GM12878 (cell line): ENCODE data around the gene APPL2. TPM values are rescaled to one million over a fixed set of nuclear protein-coding genes. Genes with fewer than 3 reads are reported as not detected.

Source experiments
- BACH1 ChIP-seq: fragments of 450-650 bp; IDR thresholded peaks from 2 replicates; pipeline ENCODE4 v1.6.1; 2017; ENCODE audit warnings: mild to moderate bottlenecking, borderline replicate concordance
- BCLAF1 ChIP-seq: fragments of 450-650 bp; IDR thresholded peaks from 2 replicates; pipeline ENCODE4 v1.6.1; 2017; ENCODE audit warnings: antibody characterized with exemption, mild to moderate bottlenecking, moderate library complexity
- E2F8 ChIP-seq: fragments of 450-650 bp; IDR thresholded peaks from 2 replicates; pipeline ENCODE4 v1.6.1; 2018; ENCODE audit warnings: mild to moderate bottlenecking, low read depth, moderate library complexity; ENCODE audit not compliant: partially characterized antibody
- ESRRA ChIP-seq: IDR thresholded peaks from 2 replicates; pipeline ENCODE4 v1.6.1; 2012; ENCODE audit warnings: mild to moderate bottlenecking, low read length, improper control_type of control experiment
- HDAC2 ChIP-seq: fragments of 200-600 bp; sonication (generic); IDR thresholded peaks from 2 replicates; pipeline ENCODE4 v1.6.1; 2017
- NR2C1 ChIP-seq: fragments of 450-650 bp; IDR thresholded peaks from 2 replicates; pipeline ENCODE4 v1.6.1; 2017; ENCODE audit warnings: antibody characterized with exemption, mild to moderate bottlenecking, moderate library complexity
- RCOR1 ChIP-seq: conservative IDR thresholded peaks from 2 replicates; pipeline ENCODE4 v1.6.1; 2012; ENCODE audit warnings: low read depth, low read length, improper control_type of control experiment
- SREBF2 ChIP-seq: IDR thresholded peaks from 2 replicates; pipeline ENCODE4 v1.6.1; 2012; ENCODE audit warnings: mild to moderate bottlenecking, low read length
- ZBTB4 ChIP-seq: fragments of 450-650 bp; formaldehyde crosslinking; IDR thresholded peaks from 2 replicates; pipeline ENCODE4 v1.4.0; 2022; ENCODE audit warnings: mild to moderate bottlenecking, moderate library complexity
- ZNF217 ChIP-seq: fragments of 450-650 bp; IDR thresholded peaks from 2 replicates; pipeline ENCODE4 v1.6.1; 2017; ENCODE audit warnings: antibody characterized with exemption, mild to moderate bottlenecking
- polyA plus RNA-seq, 11 experiments: library from polyadenylated mRNA; depleted of rRNA in 4 of 11; unstranded in 6 of 11; stranded (reverse) in 5 of 11; fragments of >200 nt; fragmentation: Nextera tagmentation in 4 of 11; fragmentation: Illumina TruSeq in 1 of 11; extraction: Ambion mirVana in 4 of 11; extraction: Trizol in 1 of 11; gene quantifications; 1 replicate in 1 of 11; 2 replicates in 10 of 11; pipeline versions ENCODE4 v1.2.1 to v1.2.3, GENCODE V29; 2011 to 2016; ENCODE audit warnings: inconsistent platforms in 2 of 11, missing spikeins in 2 of 11, low read depth in 1 of 11
- total RNA-seq, 4 experiments: library from RNA; depleted of rRNA in 3 of 4; stranded (reverse); fragments of >200 nt in 3 of 4; fragmentation: Illumina TruSeq in 1 of 4; extraction: Trizol in 1 of 4; gene quantifications; 2 replicates each; pipeline versions ENCODE4 v1.2.1 to v1.2.3, GENCODE V29; 2013 to 2021

Gene APPL2
- total and polyA plus RNA-seq, 10 of the 15 experiments (the other 5 are each of a cell fraction or from before 2014, with no cell fraction given) = 1.9 to 14.2 (median 7.5) TPM

GRCh38 chr12:105285378-105285777 lies 49.4 kb upstream of the APPL2 start (continued):
- TF ChIP-seq BCLAF1 (no peak), BACH1 (no peak), E2F8 (no peak), NR2C1 (no peak), RCOR1 (no peak), ZBTB4 (CRISPR knock-in tag) (no peak), ESRRA (no peak), HDAC2 (no peak), SREBF2 (no peak), ZNF217 (no peak)
